Measurements from ENCODE around the gene CAB39.

- TF ChIP-seq CTCF (conservative IDR thresholded peaks at IDR 0.05; ENCODE audit: low read depth in 2 of 2) (no peak), STAT1 (IDR thresholded peaks at IDR 0.05; ENCODE audit: unreplicated experiment) (no peak), EZH2phosphoT487 (IDR thresholded peaks at IDR 0.05; ENCODE audit: unreplicated experiment) (no peak), EZH2 (IDR thresholded peaks at IDR 0.05; ENCODE audit: low read depth, unreplicated experiment) (no peak), POLR2AphosphoS5 (IDR thresholded peaks at IDR 0.05; ENCODE audit: low read depth) (no peak), ETS1 (IDR thresholded peaks at IDR 0.05) (no peak), REST (IDR thresholded peaks at IDR 0.05; ENCODE audit: unreplicated experiment) (no peak)
Observed at GRCh38 chr2:230809015-230809414, 96.4 kb downstream of the CAB39 start.
